GM12801 (cell line): ENCODE measurements around the gene PTPN3.

Experiments
- TF ChIP-seq, protein P1 (sequence below): IDR thresholded peaks from one replicate; pipeline ENCODE4 v1.5.1; 2011; ENCODE audit warnings: control low read depth; ENCODE audit not compliant: insufficient read length; ENCODE audit errors: extremely low read depth

Gene PTPN3, protein sequence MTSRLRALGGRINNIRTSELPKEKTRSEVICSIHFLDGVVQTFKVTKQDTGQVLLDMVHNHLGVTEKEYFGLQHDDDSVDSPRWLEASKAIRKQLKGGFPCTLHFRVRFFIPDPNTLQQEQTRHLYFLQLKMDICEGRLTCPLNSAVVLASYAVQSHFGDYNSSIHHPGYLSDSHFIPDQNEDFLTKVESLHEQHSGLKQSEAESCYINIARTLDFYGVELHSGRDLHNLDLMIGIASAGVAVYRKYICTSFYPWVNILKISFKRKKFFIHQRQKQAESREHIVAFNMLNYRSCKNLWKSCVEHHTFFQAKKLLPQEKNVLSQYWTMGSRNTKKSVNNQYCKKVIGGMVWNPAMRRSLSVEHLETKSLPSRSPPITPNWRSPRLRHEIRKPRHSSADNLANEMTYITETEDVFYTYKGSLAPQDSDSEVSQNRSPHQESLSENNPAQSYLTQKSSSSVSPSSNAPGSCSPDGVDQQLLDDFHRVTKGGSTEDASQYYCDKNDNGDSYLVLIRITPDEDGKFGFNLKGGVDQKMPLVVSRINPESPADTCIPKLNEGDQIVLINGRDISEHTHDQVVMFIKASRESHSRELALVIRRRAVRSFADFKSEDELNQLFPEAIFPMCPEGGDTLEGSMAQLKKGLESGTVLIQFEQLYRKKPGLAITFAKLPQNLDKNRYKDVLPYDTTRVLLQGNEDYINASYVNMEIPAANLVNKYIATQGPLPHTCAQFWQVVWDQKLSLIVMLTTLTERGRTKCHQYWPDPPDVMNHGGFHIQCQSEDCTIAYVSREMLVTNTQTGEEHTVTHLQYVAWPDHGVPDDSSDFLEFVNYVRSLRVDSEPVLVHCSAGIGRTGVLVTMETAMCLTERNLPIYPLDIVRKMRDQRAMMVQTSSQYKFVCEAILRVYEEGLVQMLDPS

DNA sequence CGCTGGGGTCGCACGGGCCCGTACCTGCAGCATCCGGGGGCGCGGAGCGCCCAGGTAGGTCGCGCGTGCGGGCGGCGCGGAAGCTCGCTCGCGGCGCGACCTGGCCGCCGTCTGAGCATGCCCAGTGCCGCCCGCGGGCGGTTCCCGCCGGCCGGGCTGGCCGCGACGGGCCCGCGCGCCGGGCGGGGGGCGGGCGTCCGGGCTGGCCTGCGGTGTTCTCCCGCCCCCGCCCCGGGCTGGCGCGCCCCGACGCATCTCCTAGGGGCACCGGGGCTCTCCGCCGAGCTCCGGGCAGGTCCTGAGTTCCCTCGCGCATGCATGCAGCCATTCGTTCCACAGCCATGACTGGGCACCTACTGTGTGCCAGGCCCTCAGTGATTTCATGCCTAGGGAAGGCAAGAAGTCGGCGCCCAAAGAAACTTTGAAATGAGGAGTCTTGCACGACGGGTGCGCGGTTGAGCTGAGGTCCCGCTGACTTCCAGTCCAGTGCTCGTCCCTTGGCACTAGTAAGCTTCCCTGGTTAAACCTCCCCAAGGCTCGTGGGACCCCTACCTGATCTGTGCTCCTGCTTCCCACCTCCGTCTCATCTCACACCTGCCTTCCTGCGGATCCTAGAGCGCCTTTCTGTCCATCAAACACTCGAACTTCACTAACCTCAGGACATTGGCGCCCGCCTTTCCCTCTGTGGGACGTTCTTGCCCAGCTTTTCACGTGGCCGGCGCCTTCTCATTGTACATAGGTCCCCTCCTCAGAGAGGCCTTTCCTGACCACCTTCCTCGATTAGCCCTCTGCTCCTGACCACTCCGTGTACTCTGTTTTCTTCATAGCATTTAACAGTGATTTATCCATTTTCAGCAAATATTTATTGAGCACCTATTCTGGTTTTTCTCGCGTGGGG is at the start of gene PTPN3:
Gene PTPN3 (minus strand): TSS at position 113 of the 898 bp plus-strand sequence. CDS start 34,873 bp downstream, outside the sequence.
- TF ChIP-seq, protein P1, sequence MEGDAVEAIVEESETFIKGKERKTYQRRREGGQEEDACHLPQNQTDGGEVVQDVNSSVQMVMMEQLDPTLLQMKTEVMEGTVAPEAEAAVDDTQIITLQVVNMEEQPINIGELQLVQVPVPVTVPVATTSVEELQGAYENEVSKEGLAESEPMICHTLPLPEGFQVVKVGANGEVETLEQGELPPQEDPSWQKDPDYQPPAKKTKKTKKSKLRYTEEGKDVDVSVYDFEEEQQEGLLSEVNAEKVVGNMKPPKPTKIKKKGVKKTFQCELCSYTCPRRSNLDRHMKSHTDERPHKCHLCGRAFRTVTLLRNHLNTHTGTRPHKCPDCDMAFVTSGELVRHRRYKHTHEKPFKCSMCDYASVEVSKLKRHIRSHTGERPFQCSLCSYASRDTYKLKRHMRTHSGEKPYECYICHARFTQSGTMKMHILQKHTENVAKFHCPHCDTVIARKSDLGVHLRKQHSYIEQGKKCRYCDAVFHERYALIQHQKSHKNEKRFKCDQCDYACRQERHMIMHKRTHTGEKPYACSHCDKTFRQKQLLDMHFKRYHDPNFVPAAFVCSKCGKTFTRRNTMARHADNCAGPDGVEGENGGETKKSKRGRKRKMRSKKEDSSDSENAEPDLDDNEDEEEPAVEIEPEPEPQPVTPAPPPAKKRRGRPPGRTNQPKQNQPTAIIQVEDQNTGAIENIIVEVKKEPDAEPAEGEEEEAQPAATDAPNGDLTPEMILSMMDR: no peak

DNA sequence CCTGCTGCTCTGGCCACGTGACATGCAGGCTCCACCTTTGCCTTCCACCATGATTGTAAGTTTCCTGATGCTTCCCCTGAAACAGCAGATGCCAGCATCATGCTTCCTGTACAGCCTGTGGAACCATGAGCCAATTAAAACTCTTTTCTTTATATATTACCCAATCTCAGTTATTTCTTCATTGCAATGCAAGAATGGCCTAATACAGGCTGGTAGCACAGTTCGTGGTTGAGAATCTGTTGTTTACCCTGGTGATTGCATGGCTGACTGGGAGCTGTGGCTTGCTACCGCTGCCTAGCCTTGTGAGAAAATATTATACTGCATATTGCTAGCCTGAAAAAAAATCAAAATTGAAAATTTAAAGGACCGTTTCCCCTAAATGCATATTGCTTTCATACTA is 44.8 kb upstream of the PTPN3 start:
- TF ChIP-seq, protein P1: no peak

DNA sequence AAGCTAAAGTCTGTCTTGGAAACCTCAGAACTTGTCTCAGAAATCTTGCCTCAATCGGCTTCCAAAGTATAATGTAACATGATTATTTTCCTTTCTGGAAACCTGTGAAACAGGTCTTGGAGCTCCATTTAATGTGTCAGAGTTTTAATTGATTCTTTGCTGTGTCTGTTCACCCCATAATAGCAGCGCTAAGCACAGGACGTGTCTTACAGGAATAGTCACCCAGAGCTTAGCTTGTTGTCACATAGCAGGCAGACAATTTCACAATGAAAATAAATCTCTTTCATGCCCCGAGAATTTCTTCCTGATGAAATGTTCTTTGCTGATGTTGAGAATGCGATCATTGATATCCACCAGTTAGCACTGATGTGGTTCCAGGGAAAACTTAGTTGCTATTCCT is 40.2 kb upstream of the PTPN3 start:
- TF ChIP-seq, protein P1: no peak

DNA sequence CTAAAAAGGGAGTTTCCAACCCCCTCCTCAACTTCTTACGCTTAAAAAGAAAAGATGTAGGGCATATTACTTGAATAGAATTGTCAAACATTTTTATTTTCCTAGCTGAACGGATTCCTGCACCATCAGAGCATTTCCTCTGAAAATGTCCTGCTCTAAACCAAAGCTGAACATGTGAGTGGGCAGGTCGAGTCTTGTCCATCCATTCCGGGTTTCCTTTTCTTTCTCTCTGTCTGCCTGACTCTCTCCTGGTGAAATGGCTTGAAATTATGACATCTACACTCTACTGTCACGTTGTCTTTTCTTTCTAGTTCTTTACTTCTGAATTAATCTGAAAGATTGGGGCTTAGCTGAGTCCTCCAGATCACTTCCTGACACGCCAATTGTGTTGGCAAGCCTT is 39.2 kb upstream of the PTPN3 start:
- TF ChIP-seq, protein P1: no peak

DNA sequence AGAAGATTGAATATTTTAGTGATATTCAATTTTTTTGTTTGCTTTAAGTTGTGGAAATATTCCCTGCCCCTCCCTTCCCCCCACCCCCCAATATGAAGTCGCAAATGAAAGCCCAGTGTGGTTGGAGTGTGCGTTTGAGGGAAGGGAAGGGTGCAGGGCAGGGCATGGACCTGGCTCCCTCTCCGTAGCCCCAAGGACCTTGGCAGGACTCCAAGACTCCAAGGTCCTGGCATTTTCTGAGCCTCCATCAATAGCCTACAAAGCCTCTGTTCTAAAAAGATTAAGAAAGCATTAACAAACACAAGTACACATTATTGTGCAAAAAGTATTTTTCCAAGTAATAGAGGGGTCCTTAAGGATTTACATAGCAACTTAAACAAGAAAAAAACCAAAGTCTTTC is 38.8 kb upstream of the PTPN3 start:
- TF ChIP-seq, protein P1: no peak

DNA sequence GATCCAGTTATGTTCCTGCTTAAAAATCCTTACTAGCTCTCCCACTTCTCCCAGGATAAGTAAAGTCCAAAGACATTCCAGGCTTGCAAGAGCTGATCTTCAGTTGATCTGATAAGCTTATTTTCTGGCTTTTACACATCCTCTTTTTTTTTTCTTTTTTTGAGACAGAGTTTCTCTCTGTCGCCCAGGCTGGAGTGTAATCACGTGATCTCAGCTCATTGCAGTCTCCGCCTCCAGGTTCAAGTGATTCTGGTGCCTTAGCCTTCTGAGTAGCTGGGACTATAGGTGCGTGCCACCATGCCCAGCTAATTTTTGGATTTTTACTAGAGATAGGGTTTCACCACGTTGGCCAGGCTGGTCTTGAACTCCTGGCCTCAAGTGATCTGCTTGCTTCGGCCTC is 37.3 kb upstream of the PTPN3 start:
- TF ChIP-seq, protein P1: no peak
